ENCODE data around the gene PRPF18.

- TF ChIP-seq EZH2 (IDR thresholded peaks at IDR 0.05; ENCODE audit: low read depth) (no peak), CTCF (conservative IDR thresholded peaks at IDR 0.05) (no peak)
Measured at GRCh38 chr10:13560597-13560996, 26.2 kb upstream of the PRPF18 start.

All from PC-9 (cell line).